Suppressor macrophage (primary cell): ENCODE data around the gene USP7.
"Not testable (repeated sequence)": the region's sequence is repeated elsewhere in the genome, so short reads cannot be mapped to it uniquely, and the experiment has no call there.

ENCODE experiments used
- DNase-seq, 4 experiments: peaks; one replicate each; pipeline ENCODE4 v3.0.0-alpha.2; 2020 to 2022

Gene USP7

DNA sequence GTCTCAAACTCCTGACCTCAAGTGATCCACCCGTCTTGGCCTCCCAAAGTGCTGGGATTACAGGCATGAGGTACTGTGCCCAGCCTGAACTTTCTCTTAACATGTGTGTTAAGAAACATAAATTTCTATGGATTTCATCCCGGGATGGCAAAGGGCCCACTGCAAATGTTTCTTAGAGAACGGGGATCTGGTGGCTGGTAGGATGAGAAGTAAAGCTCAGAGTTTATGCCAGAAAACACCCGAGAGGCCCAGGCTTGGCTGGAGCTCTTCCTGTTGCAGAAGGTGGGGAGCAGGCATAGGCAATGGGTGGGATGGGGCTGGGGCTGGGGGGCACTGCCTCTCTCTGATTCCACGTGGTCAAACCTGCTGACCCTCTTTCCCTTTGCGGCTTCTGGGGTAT, 89.3 kb downstream of the USP7 start:
- DNase-seq = no peak

DNA sequence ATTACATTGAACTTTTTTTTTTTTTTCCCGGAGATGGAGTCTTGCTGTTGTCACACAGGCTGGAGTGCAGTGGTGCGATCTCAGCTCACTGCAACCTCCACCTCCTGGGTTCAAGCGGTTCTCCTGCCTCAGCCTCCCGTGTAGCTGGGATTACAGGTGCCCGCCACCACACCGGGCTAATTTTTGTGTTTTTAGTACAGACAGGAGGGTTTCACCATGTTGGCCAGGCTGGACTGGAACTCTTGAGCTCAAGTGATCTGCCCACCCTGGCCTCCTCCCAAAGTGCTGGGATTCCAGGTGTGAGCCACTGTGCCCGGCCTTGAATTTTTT, 89.9 kb downstream of the USP7 start:
- DNase-seq = not testable (repeated sequence)

DNA sequence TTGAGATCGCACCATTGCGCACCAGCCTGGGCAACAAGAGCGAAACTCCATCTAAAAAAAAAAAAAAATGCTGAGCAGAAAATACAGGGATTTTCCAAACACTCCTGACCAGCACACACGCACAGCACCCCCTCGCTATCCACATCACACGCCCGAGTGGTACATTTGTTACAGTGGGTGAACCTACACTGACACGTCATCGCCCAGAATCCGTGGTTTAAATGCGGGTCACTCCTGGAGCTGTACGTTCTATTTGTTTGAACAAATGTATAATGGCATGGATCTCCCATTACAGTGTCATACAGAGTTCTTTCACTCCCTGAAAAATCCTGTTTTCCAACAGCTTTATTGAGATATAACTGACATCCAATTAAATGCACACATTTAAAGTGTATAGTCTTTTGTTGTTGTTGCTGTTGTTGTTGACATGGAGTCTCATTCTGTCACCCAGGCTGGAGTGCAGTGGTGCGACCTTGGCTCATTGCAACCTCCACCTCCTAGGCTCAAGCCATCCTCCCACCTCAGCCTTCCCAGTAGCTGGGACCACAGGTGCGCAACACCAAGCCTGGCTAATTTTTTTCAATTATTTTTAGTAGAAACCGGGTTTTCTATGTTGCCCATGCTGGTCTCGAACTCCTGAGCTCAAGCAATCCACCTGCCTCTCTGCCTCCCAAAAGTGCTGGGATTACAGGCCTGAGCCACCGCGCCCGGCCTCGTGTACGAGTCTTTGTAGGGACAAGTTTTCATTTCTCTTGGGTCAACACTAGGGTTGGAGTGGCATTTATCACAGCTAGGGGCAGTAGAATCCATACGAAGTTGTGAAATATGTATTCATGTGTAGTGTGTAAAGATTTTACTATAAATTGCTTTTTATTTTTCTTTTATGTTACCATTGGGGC, 90.5 kb downstream of the USP7 start:
- DNase-seq = no peak

DNA sequence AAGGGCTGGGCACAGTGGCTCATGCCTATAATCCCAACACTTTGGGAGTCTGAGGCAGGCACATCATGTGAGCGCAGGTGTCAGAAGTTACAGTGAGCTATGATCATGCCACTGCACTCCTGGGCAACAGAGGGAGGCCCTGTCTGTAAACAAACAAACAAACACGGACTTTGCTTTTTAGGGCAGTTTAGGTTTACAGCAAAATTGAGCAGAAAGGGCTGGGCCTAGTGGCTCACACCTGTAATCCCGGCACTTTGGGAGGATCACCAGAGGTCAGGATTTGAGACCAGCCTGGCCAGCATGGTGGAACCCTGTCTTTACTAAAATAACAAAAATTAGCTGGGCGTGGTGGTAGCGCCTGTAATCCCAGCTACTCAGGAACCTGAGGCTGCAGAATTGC, 91.6 kb downstream of the USP7 start:
- no peak for DNase-seq

DNA sequence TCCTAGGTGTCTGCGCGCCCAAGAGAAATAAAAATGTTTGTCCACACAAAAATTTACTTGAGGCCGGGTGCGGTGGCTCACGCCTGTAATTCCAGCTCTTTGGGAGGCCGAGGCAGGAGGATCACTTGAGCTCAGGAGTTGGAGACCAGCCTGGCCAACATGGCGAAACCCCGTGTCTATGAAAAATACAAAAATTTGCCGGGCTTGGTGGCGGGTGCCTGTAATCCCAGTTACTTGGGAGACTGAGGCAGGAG, 93.8 kb downstream of the USP7 start:
- not testable (repeated sequence) for DNase-seq

DNA sequence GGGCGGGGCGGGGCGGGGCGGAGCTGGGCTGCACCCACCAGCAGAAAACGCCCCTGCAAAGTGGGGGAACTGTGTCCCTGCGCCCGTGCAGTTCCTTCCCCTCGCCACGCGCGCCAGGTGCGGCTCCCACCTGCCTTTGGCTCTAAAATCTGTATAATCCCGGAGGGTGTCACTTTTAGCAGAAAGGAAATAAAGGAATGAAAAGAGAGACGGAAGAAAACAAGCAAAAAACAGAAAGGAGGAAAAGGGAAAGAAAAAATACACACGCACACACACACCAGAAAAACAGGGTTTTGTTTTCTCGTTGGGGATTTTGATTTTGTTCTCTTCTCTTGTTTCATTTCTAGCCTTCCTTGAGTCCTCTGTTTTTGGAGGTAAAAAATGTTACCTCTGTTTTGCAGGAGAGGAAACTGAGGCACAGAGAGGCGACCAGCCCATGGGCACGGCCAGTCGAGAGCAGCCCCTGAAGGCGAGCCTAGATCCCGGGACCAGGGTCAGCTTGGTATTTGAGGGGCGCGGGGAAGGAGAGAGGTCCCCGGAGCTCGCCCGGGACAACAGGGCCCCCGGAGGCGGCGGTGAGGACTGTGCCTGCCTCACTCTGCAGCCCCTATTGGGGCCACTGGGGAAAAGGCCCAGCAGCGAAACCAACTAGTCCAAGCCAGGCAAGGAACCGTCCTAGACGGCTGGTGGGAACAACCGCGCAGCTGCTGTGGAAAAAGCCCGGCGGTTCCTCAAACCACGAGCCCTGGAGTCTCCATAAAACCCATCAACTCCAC, 94.3 kb downstream of the USP7 start:
- DNase-seq = peak in 2 of 4 experiments; percentile 14 to 27

DNA sequence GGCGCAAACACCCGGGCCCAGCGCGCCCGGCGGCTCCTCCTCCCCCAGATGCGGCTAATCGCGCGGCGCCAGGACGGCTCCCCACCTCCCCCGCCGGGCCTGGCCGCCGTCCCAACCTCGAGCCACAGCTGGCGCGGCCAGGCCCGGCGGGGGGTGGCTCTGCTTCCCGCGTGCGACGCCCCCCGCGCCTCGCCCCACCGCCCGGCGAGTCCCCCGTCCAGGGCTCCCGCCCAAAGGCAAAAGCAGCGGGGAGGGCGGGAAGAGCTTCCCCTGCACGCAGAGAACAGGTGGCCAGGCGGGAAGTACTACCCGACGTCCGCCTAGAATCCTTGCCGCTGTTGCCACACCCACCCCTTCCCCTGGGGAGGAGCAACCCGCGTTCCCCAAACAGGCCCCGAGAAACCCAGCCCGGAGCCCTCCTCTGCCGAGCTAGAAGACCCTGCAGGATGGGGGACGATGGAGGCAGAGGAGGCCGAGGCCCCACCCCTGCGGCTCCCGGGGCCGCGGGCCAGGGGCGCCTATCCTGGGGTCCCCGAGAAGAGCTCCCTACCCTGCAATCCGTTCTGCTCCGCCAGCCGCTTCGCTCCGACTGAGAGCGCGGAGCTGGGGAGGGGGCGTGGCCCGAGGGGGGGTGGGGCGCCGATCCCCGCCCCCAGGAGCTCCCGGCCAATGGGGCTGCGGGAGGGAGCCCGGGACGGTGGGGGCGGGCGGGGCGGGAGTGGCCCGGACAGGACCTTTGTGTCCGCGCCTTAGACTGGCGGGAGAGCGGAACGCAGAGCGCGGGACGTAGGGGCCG, 95.1 kb downstream of the USP7 start, which contains the start of gene CARHSP1:
TSS of gene CARHSP1 (minus strand) at position 591 of the 796 bp plus-strand sequence. CDS start 9,678 bp downstream, outside the sequence.
- DNase-seq = peak; percentile 92 to 96 (median 94)

DNA sequence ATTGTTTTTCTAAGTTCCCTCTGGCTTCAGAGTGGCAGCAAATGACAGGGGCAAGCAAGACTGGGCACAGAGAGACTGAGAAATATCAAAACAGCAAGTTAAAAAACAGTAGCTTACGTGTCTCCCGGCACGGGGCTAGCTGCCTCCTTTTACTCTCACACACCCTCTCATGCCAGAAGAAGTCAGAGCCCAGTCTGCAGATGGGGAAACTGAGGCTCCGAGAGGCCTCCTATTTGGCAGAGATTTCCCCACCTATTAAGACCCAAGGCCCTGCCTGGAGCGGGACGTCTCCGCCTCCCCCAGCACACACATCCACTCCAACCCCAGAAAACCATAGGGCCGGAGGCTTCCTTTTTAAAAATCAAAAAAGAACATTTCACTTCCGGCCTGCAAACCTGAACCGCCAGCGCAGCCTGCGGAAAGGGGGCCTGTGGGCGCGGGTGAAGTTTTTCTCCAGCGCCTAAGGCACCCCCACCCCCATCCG, 95.7 kb downstream of the USP7 start:
- DNase-seq = no peak

DNA sequence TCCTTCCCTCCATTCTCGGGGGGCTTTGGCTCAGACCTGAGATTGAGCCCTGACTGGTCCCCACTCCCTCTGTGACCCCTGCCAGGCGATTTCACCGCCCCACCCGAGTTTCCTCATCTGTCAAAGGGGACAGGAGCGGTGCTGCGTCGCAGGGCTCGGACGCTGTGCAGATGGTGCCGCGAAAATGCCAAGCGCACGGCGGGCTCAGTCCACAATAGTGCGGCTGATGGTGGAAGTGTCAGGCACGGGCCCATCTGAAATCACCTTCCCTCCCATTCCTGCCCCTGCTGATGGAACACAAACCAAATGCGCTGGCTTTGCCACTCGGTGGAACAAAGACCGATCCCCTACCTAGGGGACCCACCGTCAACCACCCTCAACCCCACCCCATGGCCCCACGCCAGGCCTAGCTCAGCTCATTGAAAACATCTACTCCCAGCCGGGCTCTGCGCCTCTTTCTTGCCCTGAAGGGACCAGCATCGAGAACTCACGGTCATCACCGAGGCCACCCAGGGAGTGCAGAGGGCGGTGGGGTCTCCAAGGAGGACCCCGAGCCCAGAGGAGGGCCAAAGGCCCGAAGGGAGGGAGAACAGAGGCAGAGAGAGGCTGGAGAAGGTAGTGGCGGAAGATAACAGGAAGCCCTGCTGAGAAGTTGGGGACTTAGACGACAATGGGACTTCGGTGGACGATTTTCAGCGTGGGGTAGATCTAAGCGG, 96.3 kb downstream of the USP7 start:
- DNase-seq = peak in 3 of 4 experiments; percentile 21 to 37 (median 31)

DNA sequence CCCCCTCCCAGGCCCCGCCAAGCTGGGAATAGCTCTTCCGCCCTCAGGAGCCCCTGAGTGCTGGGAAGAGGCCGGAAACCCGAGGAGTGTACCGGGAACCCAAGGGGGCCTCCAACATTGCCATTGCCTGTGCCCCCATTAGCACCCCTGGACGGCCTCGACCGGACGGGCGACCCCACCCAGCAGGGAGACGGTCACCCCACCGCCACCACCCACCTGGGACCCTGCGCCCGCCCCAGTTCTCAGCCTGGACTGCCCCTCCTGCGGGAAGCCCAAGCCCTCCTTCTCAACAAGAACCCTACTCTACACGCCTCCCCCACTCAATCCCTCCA, 96.9 kb downstream of the USP7 start:
- DNase-seq = no peak

DNA sequence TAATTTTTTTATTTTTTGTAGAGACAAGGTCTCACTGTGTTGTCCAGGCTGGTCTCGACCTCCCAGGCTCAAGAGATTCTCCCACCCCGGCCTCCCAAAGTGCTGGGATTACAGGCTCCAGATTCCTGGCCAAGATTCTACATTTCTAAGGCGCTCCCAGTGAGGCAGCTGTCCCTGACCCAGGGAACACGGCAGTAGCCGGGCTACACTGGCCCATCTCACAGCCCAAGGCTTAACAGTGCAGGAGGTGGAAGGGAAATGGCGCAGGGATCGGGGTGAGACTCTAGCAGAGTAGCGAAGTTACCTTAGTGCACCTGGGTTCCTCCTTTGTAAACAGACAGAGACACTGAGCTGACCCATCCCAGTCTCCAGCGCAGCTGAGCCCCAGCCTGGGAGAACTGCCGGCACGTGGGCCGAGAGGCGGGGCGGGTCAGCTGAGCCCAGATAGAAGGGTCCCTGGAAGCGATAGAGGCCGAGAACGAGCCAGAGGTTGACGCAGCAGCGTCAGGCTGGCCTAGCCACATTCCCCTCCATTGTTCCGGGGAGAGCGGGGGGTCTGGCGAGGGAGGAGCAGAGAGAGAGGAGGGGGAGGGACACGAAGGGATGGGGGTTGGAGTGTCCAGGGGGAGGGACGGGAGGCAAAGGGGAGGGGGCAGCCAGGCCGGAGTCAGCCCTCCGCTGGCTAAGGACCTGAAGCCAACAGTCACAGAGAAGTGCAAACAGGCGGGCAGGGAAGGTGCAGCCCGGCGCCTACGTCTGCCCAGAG, 97.4 kb downstream of the USP7 start:
- DNase-seq = no peak

DNA sequence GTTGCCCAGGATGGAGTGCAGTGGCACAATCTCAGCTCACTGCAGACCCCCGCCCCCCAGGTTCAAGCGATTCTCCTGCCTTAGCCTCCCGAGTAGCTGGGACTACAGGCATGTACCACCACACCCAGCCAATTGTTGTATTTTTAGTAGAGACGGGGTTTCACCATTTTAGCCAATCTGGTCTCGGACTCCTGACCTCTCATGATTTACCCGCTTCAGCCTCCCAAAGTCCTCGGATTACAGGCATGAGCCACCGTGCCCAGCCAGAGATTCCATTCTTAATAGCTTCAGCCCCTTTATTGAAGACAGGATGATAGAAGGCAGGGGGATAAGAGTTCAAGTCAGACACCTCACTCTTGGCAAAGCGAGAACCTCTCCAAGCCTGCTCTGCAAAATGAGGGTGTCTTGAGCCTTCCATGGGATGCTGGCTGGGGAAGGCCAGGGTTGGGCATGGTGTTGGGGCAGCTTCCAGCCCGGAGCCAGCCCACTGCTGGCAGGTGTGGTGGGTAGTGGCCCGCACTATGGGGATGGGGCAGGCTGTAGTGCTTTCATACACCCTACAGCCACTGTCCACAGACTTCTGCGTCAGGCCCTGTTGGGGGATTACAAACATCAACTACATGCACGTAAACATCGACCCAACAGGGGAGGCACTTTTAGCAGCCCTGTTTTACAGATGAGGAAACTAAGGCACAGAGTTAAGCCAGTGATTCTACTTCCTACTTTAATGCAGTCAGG, 98.4 kb downstream of the USP7 start:
- DNase-seq = no peak

DNA sequence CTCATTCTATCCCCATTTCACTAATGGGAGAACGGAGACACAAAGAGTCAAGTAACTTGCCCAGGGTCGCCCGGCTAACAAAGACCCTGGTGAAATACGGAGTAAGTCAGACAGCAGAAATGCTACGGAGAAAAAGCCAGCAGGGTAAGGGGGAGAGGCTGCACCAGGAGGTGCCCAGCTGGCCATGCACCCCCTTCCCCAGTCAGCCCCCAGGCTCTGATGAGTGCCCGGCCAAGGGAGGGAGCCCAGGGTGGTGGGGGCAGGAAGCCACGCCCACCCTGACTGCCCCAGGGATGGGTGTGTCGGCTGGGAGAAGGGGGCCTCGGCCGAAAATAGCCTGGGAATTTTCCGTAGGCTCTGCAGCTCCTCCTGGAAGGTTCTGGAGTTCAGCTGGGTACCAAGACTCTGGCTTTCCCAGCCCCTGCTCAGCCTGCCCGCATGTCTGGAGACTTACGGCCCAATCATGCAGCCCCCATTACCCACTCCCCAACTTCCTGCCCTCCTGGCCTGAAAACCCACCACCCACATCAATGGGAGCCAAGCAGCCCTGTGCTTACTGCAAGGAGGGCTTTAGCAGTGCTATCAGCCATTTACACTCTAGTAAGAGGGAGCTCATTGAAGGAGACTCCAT, 99.1 kb downstream of the USP7 start:
- DNase-seq = no peak

DNA sequence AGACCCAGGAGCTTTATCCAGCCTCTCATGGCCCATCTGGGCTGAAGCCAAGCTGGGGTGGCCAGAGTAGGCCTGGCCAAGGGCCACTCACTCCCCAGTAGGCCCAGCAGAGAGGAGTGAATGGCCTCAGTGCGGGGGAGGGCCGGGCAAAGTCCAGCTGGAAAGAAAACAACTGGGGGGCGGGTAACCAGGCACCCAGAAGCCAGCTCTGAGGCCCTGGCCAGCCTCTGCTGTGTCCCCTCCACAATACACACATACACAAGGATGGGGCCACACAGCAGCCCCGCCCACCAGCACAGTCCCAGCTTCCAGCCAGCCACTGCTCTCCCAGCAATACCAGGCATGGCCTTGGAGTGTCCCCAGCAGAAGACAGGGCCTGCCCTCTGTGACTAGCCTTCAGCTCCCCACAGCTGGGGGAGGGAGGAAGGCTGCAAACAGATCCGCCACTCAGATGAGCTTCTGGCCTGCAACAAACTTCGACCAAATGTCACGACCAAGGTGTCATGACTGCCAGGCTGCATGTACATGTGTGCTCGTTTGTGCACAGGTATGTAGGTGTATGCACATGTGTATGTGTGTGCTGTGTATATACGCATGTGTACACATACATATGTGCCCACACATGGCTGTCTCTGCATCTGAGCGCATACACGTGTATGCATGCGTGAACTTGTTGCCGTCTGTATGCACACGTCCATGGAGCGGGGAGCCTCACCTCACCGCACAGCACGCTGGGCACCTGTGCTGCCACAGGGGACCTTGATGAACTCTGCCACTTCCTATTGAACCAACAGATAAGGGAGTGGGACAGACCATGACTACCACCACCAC, 99.9 kb downstream of the USP7 start:
- DNase-seq = peak in 1 of 4 experiments; percentile 30

DNA sequence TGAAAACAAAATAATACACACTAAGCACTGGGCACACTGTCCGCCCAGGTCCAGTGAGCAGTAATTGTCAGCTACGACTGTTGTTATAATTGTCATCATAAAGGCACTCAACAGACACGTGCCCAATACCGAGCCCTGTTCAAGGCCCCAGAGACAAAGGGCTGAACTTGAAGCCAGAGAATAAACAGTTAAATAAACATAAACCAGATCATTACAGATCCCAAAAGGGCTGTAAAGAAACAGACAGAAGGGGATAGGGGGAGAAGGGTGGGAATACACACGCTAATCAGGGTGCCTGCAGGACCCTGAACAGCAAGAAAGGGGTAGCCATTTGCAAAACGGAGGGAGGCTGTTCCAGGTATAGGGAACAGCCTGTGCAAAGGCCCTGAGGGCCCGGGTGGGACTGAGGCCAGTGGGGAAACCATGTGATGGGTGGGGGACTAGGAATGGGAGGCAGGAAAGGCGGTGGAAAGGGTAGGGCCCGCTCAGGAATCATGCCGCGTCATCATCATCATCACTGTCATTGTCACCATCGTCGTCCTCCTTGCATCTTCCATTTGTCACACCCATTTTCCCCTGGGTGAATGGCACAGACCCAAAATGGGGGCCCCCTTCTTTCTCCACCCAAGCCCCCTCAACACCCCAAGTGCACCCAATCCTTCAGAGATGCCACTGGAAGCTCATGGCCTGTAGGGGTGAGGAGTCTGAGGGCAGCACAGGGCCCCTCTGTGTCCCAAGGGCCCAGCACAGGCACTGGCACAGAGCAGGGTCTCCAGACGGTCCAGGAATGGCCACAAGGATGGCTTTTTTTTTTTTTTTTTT, 101.2 kb downstream of the USP7 start:
- DNase-seq = no peak

DNA sequence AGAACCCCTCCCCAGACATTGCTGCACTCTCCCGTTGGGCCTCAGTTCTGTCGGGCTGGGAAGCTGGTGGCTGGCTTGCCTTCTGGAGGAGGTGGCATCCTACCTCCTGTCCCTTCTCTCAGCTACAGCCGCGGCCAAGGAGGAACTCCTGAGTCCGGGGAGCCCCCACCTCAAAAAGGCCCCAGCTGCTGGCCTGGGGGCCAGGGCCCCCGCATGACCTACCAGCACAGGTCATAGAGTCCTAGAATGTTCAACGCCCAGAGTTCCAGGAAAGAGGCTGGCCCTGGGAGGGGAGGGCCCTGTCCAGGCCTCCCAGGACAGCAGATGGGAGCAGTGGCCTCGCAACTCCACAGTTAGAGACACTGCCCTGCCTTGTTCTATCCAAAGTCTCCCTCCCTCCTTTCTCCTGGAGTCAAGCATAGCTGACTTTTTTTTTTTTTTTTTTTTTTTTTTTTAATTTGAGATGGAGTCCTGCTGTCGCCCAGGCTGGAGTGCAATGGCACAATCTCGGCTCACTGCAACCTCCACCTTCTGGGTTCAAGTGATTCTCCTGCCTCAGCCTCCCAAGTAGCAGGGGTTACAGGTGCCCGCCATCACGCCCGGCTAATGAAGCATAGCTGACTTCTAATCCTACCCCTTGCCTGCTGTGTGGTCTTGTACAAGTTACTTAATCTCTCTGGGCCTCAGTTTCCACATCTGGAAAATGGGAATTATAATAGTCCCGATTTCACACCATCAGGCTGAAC, 102.0 kb downstream of the USP7 start:
- no peak for DNase-seq

DNA sequence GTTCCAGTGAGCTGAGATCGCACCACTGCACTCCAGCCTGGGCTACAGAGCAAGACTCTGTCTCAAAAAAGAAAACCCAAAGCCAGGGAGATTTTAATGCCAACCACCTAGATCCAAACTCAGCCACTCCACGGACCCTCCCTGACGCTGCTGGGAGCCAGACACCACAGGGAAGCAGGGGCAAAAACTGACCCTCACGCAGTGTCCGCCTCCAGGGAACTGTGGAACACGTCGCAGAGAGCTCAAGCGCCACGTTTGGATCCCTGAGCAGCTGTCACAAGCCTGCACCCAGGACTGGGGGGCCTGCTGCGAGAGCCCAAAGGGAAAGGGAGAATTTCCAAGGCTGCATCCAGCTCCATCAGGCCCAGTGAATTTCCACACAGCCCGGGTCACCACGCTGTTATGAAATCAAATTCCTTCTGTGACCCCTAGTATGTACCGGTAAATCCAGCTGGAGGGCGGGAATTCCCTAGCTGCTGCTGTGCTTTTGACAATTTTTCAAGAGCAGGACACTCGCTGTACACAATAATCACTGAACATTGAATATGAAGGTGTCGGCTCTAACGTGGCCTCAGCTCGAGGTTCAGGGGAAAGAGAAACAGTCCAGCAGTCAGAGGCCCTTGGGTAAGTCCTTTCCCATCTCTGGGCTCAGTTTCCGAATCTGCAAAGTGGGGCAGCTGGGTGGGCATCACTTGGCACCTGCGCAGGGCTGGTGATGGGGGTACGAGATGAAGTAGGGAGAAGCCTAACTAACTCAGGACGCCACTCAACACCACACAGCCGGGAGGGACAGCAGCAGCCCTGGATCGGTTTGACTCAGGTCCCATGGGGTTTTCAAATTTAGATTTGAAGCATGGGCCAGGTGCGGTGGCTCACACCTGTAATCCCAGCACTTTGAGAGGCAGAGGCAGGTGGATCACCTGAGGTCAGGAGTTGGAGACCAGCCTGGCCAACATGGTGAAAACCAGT, 103.5 kb downstream of the USP7 start:
- DNase-seq = no peak
